Ovary (tissue), 9 donors: ENCODE data around the gene ZNF778. TPM values are rescaled to one million over a fixed set of nuclear protein-coding genes. Genes with fewer than 3 reads are reported as not detected.
"Not testable (repeated sequence)": the region's sequence is repeated elsewhere in the genome, so short reads cannot be mapped to it uniquely, and the experiment has no call there.

Experiments used
- DNase-seq, 5 donors: peaks; one replicate each; pipeline ENCODE4 v3.0.0-alpha.2; 2019 to 2020
- H3K27ac ChIP-seq, 2 donors: fragments of 200-600 bp; one replicate each; pipeline versions ENCODE4 v1.5.1 to v1.8.0; 2019 to 2022
- H3K27me3 ChIP-seq: fragments of 200-600 bp; one replicate; pipeline ENCODE4 v1.8.0; 2022
- H3K36me3 ChIP-seq: fragments of 200-600 bp; sonication (generic); one replicate; pipeline ENCODE4 v1.5.1; 2019
- H3K4me1 ChIP-seq: one replicate; pipeline ENCODE4 v1.8.1; 2013; ENCODE audit warnings: mild to moderate bottlenecking, moderate library complexity; ENCODE audit not compliant: insufficient read depth
- H3K4me3 ChIP-seq: fragments of 200-600 bp; sonication (generic); one replicate; pipeline ENCODE4 v1.5.1; 2017
- H3K9me3 ChIP-seq, 2 donors: fragments of 200-600 bp in 1 of 2; sonication (generic) in 1 of 2; one replicate each; pipeline versions ENCODE4 v1.5.1 to v1.8.1; 2013 to 2019; ENCODE audit warnings: mild to moderate bottlenecking in 1 of 2, moderate library complexity in 1 of 2
- EP300 ChIP-seq: sonication (generic); formaldehyde crosslinking; IDR thresholded peaks from one replicate; pipeline ENCODE4 v1.6.1; 2017; ENCODE audit warnings: antibody characterized with exemption
- POLR2A ChIP-seq: fragments of 450-650 bp; IDR thresholded peaks from one replicate; pipeline ENCODE4 v1.6.1; 2017; ENCODE audit warnings: antibody characterized with exemption, mild to moderate bottlenecking, moderate library complexity
- WGBS, 3 donors: extraction: QIAGEN DNeasy Blood & Tissue Kit in 1 of 3; methylation state at CpG; one replicate each; pipeline versions ENCODE4 v1.1.5 to v1.1.7; 2013 to 2017; 5-methylcytosine and 5-hydroxymethylcytosine counted together
- intact Hi-C, 4 donors: fragments of 100-400 bp; cut with DNase I; formaldehyde crosslinking; loops; one replicate each; pipeline versions ENCODE4 v1.11.0 to v1.15.1; 2022 to 2023
- polyA plus RNA-seq, 2 donors: library from polyadenylated mRNA; stranded (reverse); fragments of 200-250 nt in 1 of 2; fragments of 350-450 nt in 1 of 2; fragmentation: Illumina TruSeq in 1 of 2; extraction: RNeasy Lipid Tissue Mini Kit (QIAGEN cat#74804) in 1 of 2; gene quantifications; one replicate each; pipeline ENCODE4 v1.2.3, GENCODE V29; 2013 to 2014
- total RNA-seq, 7 donors: library from RNA; depleted of rRNA in 2 of 7; stranded (reverse); fragments of >200 nt in 2 of 7; fragmentation: NEBNext Ultra II Directional in 3 of 7; extraction: Animal tissue kit (Norgen Biotek cat#: 25700) in 3 of 7; gene quantifications; one replicate each; pipeline versions ENCODE4 v1.1.0 to v1.2.4, GENCODE V29; 2016 to 2023
- TF ChIP-seq, protein P1 (sequence below), 3 donors: fragments of 450-650 bp in 2 of 3; fragments of 200-600 bp in 1 of 3; IDR thresholded peaks; one replicate each; pipeline versions ENCODE4 v1.5.1 to v1.8.0; 2016 to 2022; ENCODE audit warnings: antibody characterized with exemption in 3 of 3, mild to moderate bottlenecking in 1 of 3
- donor health status: DM: no; HTN: no; CAD: no; lungs with moderate emphysema.
- donor health status: DM: no; HTN: no; CAD: no.
- donor health status: Bipolar disorder and iron deficiency.
- donor health status: DM: yes; HTN: yes; CAD: no.
- donor health status: DM: no; HTN: no; CAD: no.
- donor health status: DM: yes; HTN: yes; CAD: no.

ZNF778 gene
- total and polyA plus RNA-seq, 9 donors: 1.8 to 71.9 (median 8.3) TPM

DNA sequence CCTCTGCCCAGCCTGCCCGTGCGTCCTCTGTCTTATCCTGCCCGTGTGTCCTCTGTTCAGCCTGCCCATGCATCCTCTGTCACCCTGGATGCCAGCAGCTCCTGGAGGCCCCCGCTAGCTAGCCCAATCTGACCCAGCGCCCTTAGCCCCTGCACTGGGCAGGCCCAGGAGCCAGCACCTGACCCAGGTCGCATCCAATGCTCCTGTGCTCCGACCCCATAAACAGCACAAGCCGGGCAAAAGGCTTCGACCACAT, 32.9 kb upstream of the ZNF778 start:
- H3K9me3 ChIP-seq: no peaks in the 10 kb centered on the region
- intact Hi-C loops: no loop called here
- H3K4me3 ChIP-seq: no peak overlapping the region
- H3K27ac ChIP-seq: no peak overlapping the region
- no peaks in the 10 kb centered on the region for H3K4me1 ChIP-seq
- DNase-seq: no peak
- H3K27me3 ChIP-seq: no peaks in the 10 kb centered on the region
- no peaks in the 10 kb centered on the region for H3K36me3 ChIP-seq
- WGBS, 3 donors: 66 to 72% (median 69%) methylated on average over 9 of the region's 9 CpGs
- TF ChIP-seq EP300: no peak
- no peak for TF ChIP-seq POLR2A
- TF ChIP-seq, protein P1, sequence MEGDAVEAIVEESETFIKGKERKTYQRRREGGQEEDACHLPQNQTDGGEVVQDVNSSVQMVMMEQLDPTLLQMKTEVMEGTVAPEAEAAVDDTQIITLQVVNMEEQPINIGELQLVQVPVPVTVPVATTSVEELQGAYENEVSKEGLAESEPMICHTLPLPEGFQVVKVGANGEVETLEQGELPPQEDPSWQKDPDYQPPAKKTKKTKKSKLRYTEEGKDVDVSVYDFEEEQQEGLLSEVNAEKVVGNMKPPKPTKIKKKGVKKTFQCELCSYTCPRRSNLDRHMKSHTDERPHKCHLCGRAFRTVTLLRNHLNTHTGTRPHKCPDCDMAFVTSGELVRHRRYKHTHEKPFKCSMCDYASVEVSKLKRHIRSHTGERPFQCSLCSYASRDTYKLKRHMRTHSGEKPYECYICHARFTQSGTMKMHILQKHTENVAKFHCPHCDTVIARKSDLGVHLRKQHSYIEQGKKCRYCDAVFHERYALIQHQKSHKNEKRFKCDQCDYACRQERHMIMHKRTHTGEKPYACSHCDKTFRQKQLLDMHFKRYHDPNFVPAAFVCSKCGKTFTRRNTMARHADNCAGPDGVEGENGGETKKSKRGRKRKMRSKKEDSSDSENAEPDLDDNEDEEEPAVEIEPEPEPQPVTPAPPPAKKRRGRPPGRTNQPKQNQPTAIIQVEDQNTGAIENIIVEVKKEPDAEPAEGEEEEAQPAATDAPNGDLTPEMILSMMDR (IDR thresholded peaks at IDR 0.05): no peak

DNA sequence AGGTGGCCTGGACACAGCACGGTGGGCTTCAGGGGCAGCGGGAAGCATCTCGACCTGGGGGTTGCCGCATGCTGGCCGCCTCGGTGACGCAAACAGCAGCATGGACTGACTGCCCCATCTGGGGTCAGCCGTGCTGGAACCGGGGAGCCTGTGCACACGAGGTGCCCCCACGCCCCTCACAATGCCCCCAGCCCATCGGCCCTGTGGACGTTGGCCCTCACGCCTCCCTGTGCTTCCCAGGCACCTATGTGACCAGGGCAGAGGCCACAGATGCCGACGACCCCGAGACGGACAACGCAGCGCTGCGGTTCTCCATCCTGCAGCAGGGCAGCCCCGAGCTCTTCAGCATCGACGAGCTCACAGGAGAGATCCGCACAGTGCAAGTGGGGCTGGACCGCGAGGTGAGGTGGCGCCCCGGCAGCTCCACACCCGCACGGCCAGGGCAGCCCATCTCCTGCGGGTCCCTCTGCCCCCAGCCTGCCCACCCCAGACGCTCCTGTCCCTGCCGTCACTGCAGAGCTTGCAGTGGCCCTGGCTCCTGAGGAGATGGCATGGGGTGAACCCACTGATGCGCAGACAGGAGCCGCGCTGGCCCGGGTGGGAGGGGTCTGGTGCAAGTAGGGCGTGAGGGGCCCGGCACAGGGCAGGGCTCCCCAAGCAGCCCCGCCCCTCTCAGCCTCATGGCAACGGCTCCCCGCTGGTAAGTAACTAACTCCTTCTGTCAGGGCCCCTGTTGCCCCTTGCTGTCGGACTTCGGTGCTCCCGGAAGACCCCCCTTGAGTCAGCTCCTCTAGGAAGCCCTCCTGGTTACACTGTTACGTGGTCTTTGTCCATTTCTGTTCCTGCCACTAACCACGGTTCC, 32.3 kb upstream of the ZNF778 start:
- Histone ChIP-seq H3K9me3 (no peaks in the 10 kb centered on the region), H3K27ac (no peak overlapping the region), H3K4me3 (no peak overlapping the region), H3K36me3 (no peaks in the 10 kb centered on the region), H3K27me3 (no peaks in the 10 kb centered on the region), H3K4me1 (no peaks in the 10 kb centered on the region)
- TF ChIP-seq, protein P1 (IDR thresholded peaks at IDR 0.05): no peak
- TF ChIP-seq EP300 (no peak), POLR2A (no peak)
- no peak for DNase-seq
- intact Hi-C loops: no loop called here
- 56 to 66% (median 58%) methylated on average over 29 to 48 of the region's 48 CpGs for WGBS, 3 donors

DNA sequence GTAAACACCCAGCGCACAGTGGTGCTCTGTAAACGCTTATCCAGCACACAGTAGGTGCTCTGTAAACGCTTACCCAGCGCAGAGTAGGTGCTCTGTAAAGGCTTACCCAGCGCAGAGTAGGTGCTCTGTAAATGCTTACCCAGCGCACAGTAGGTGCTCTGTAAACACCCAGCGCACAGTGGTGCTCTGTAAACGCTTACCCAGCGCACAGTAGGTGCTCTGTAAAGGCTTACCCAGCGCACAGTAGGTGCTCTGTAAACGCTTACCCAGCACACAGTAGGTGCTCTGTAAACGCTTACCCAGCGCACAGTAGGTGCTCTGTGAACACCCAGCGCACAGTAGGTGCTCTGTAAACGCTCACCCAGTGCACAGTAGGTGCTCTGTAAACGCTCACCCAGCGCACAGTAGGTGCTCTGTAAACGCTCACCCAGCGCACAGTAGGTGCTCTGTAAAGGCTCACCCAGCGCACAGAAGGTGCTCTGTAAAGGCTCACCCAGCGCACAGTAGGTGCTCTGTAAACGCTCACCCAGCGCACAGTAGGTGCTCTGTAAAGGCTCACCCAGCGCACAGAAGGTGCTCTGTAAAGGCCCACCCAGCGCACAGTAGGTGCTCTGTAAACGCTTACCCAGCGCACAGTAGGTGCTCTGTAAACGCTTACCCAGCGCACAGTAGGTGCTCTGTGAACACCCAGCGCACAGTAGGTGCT, 31.5 kb upstream of the ZNF778 start:
- H3K36me3 ChIP-seq, H3K4me3 ChIP-seq, H3K27me3 ChIP-seq, H3K9me3 ChIP-seq, DNase-seq, H3K27ac ChIP-seq, intact Hi-C loops, H3K4me1 ChIP-seq: not testable (repeated sequence)
- WGBS, 3 donors: 90 to 94% (median 91%) methylated on average over 25 to 30 of the region's 30 CpGs

DNA sequence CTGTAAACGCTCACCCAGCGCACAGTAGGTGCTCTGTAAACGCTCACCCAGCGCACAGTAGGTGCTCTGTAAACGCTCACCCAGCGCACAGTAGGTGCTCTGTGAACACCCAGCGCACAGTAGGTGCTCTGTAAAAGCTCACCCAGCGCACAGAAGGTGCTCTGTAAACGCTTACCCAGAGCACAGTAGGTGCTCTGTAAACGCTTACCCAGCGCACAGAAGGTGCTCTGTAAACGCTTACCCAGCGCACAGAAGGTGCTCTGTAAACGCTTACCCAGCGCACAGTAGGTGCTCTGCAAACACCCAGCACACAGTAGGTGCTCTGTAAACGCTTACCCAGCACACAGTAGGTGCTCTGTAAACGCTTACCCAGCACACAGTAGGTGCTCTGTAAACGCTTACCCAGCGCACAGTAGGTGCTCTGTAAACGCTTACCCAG, 30.9 kb upstream of the ZNF778 start:
- intact Hi-C loops, DNase-seq: not testable (repeated sequence)

DNA sequence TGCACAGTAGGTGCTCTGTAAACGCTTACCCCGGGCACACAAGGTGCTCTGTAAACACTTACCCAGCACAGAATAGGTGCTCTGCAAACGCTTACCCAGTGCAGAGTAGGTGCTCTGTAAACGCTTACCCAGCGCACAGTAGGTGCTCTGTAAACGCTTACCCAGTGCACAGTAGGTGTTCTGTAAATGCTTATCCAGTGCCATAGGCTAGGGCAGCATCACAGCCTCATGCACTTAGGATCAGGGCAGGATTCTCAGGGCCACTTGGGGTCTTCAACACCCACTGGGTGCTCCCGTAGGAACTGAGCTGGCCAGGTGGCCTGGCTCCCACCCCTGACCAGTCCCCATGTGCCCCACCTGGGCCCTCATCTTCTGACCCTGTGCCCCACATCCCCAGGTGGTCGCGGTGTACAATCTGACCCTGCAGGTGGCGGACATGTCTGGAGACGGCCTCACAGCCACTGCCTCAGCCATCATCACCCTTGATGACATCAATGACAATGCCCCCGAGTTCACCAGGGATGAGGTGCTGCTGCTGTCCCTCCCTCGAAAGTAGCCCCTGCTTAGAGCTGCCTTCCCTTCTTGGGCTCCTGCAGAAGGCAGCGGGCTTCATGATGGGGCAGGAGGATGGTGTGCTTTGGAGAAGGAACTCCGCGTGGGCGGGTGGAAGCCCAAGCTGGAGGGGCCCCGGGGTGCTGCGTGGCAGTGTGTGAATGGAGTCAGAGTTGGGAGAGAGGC, 30.3 kb upstream of the ZNF778 start:
- TF ChIP-seq, protein P1 (IDR thresholded peaks at IDR 0.05): no peak
- TF ChIP-seq EP300 (no peak), POLR2A (no peak)
- 58 to 65% (median 60%) methylated on average over 19 of the region's 19 CpGs for WGBS, 3 donors
- Histone ChIP-seq H3K9me3 (no peaks in the 10 kb centered on the region), H3K27me3 (no peaks in the 10 kb centered on the region), H3K4me1 (peaks cover 6% of the 10 kb centered on the region), H3K36me3 (no peaks in the 10 kb centered on the region), H3K27ac (no peak overlapping the region), H3K4me3 (no peak overlapping the region)
- no peak for DNase-seq
- intact Hi-C loops: no loop called here

More for the DNA sequence above, 30.9 kb upstream of the ZNF778 start:
- not testable (repeated sequence) for H3K36me3 ChIP-seq, H3K4me1 ChIP-seq, H3K27me3 ChIP-seq, H3K9me3 ChIP-seq, H3K4me3 ChIP-seq, H3K27ac ChIP-seq
- 86 to 90% (median 88%) methylated on average over 20 of the region's 20 CpGs for WGBS, 3 donors
